ENCODE data around the gene MGAT3. TPM values are rescaled to one million over a fixed set of nuclear protein-coding genes. Genes with fewer than 3 reads are reported as not detected.

Gene MGAT3
- total and polyA plus RNA-seq, 2 of the 8 experiments (the other 6 are each of a cell fraction or from before 2014, with no cell fraction given): 4.3 to 9.2 TPM

GRCh38 chr22:39473851-39474250 lies 17.0 kb downstream of the MGAT3 start (continued):
- TF ChIP-seq NANOG (IDR thresholded peaks at IDR 0.05; ENCODE audit: insufficient read depth, low read depth, low read length, poor library complexity, severe bottlenecking): no peak

Data from H1 (cell line).